Measurements from ENCODE around the gene CRLF2.

The CRLF2 gene

GRCh38 chrX:1151378-1152077, 60.9 kb downstream of the CRLF2 start:
- no peaks in the 10 kb centered on the region for H3K4me1 ChIP-seq (ENCODE audit: control insufficient read depth, insufficient read depth, low read length, poor library complexity, severe bottlenecking)
- H3K4me3 ChIP-seq (ENCODE audit: extremely low read depth, insufficient read depth, low read length, poor library complexity, severe bottlenecking), result no peak overlapping the region
- no peak overlapping the region for H3K27ac ChIP-seq (ENCODE audit: low read depth, low read length, severe bottlenecking)
- no peaks in the 10 kb centered on the region for H3K36me3 ChIP-seq (ENCODE audit: control insufficient read depth, insufficient read depth, low read length)
- no peaks in the 10 kb centered on the region for H3K9me3 ChIP-seq (ENCODE audit: control insufficient read depth, low read length)
- 71 to 81% methylated on average over 5 to 7 of the region's 9 CpGs for WGBS, 2 experiments (ENCODE audit: insufficient coverage in 2 of 2)

GRCh38 chrX:1150569-1151347, 61.7 kb downstream of the CRLF2 start:
- Histone ChIP-seq H3K36me3 (ENCODE audit: control insufficient read depth, insufficient read depth, low read length) (no peaks in the 10 kb centered on the region), H3K27ac (ENCODE audit: low read depth, low read length, severe bottlenecking) (no peak overlapping the region), H3K4me1 (ENCODE audit: control insufficient read depth, insufficient read depth, low read length, poor library complexity, severe bottlenecking) (no peaks in the 10 kb centered on the region), H3K9me3 (ENCODE audit: control insufficient read depth, low read length) (no peaks in the 10 kb centered on the region), H3K4me3 (ENCODE audit: extremely low read depth, insufficient read depth, low read length, poor library complexity, severe bottlenecking) (no peak overlapping the region)
- WGBS, 2 experiments (ENCODE audit: insufficient coverage in 2 of 2), result 78 to 87% methylated on average over 6 to 8 of the region's 8 CpGs

- no peaks in the 10 kb centered on the region for H3K36me3 ChIP-seq (ENCODE audit: control insufficient read depth, insufficient read depth, low read length)
- H3K9me3 ChIP-seq (ENCODE audit: control insufficient read depth, low read length), result no peaks in the 10 kb centered on the region
- WGBS, 2 experiments (ENCODE audit: insufficient coverage in 2 of 2), result 67 to 72% methylated on average over 15 to 22 of the region's 29 CpGs
- H3K27ac ChIP-seq (ENCODE audit: low read depth, low read length, severe bottlenecking), result no peak overlapping the region
- H3K4me1 ChIP-seq (ENCODE audit: control insufficient read depth, insufficient read depth, low read length, poor library complexity, severe bottlenecking), result no peaks in the 10 kb centered on the region
- H3K4me3 ChIP-seq (ENCODE audit: extremely low read depth, insufficient read depth, low read length, poor library complexity, severe bottlenecking), result no peak overlapping the region
Measured at GRCh38 chrX:1147611-1148515, 64.6 kb downstream of the CRLF2 start.

GRCh38 chrX:1144293-1144692, 68.2 kb downstream of the CRLF2 start:
- WGBS, 2 experiments (ENCODE audit: insufficient coverage in 2 of 2), result 88 to 93% methylated on average over 7 of the region's 11 CpGs
- Histone ChIP-seq H3K4me3 (ENCODE audit: extremely low read depth, insufficient read depth, low read length, poor library complexity, severe bottlenecking) (no peak overlapping the region), H3K36me3 (ENCODE audit: control insufficient read depth, insufficient read depth, low read length) (no peaks in the 10 kb centered on the region), H3K27ac (ENCODE audit: low read depth, low read length, severe bottlenecking) (no peak overlapping the region), H3K9me3 (ENCODE audit: control insufficient read depth, low read length) (no peaks in the 10 kb centered on the region), H3K4me1 (ENCODE audit: control insufficient read depth, insufficient read depth, low read length, poor library complexity, severe bottlenecking) (no peaks in the 10 kb centered on the region)

Data from mesodermal cell (in vitro differentiated cells).